Esophagus squamous epithelium (tissue), 5 donors: ENCODE data around the gene CDYL. TPM values are rescaled to one million over a fixed set of nuclear protein-coding genes. Genes with fewer than 3 reads are reported as not detected.

Source experiments
- DNase-seq: peaks from one replicate; lab custom pipeline; 2025; lab: John Stamatoyannopoulos, UW
- H3K27ac ChIP-seq, 4 donors: fragments of 200-600 bp; sonication (generic); one replicate each; pipeline ENCODE4 v1.5.1; 2016 to 2019; ENCODE audit warnings: mild to moderate bottlenecking in 1 of 4
- H3K27me3 ChIP-seq, 4 donors: fragments of 200-600 bp; sonication (generic); 1 replicate in 3 of 4; 2 replicates in 1 of 4; pipeline versions ENCODE4 v1.5.1 to v1.6.0; 2017 to 2021; ENCODE audit warnings: antibody characterized with exemption in 1 of 4
- H3K36me3 ChIP-seq, 3 donors: fragments of 200-600 bp; sonication (generic); one replicate each; pipeline ENCODE4 v1.5.1; 2016 to 2019
- H3K4me1 ChIP-seq, 3 donors: fragments of 200-600 bp; sonication (generic); one replicate each; pipeline ENCODE4 v1.5.1; 2017 to 2019
- H3K4me3 ChIP-seq, 4 donors: fragments of 200-600 bp; sonication (generic); 1 replicate in 3 of 4; 2 replicates in 1 of 4; pipeline ENCODE4 v1.5.1; 2016 to 2019; ENCODE audit warnings: mild to moderate bottlenecking in 2 of 4, moderate library complexity in 1 of 4
- H3K9me3 ChIP-seq, 3 donors: fragments of 200-600 bp; sonication (generic); one replicate each; pipeline ENCODE4 v1.5.1; 2016 to 2019
- POLR2A ChIP-seq, 4 donors: fragments of 450-650 bp; IDR thresholded peaks; one replicate each; pipeline ENCODE4 v1.6.1; 2017; ENCODE audit warnings: antibody characterized with exemption in 4 of 4, mild to moderate bottlenecking in 4 of 4, moderate library complexity in 3 of 4
- WGBS, 2 donors: methylation state at CpG; one replicate each; pipeline ENCODE4 v1.1.5; 2018; 5-methylcytosine and 5-hydroxymethylcytosine counted together
- intact Hi-C: fragments of 100-400 bp; cut with DNase I; formaldehyde crosslinking; loops from one replicate; pipeline ENCODE4 v1.15.0; 2022
- total RNA-seq, 4 donors: library from RNA; depleted of rRNA; stranded (reverse); fragments of >200 nt; gene quantifications; one replicate each; pipeline ENCODE4 v1.1.0, GENCODE V29; 2016
- TF ChIP-seq, protein P1 (sequence below), 6 experiments: fragments of 450-650 bp in 4 of 6; fragments of 200-600 bp in 2 of 6; sonication (generic) in 2 of 6; IDR thresholded peaks; one replicate each; pipeline ENCODE4 v1.5.1; 2016 to 2019; ENCODE audit warnings: antibody characterized with exemption in 6 of 6, mild to moderate bottlenecking in 4 of 6, moderate library complexity in 4 of 6
- donor health status: DM: yes; HTN: yes; CAD: no.

CDYL gene
- total RNA-seq, 4 donors from 2014 or later = 15.2 to 43.5 (median 19.6) TPM

DNA sequence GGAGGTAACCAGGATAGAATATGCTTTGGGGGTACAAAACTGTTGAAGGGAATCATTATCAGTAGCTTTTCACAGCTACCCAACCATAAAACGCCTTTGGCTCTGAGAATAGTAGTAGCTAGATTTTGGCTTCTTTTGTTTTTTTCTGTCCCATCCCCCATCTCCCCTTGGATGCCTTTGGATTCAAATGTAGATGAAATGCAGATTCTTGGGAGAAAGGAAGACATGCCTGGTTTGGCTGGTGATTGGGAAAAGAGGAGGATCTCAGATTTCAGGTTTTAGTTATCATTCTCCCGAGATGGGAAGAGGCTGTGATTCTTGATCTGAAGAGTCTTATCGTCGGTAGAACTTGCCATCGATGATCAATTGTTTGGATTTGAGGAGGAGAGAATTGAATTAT, 3.5 kb upstream of the CDYL start:
- H3K9me3 ChIP-seq = no peaks in the 10 kb centered on the region
- H3K4me3 ChIP-seq = no peak overlapping the region
- peaks cover 0 to 18% (median 0%) of the 10 kb centered on the region in 3 donors for H3K4me1 ChIP-seq
- WGBS, 2 donors = 60 to 61% methylated on average over 5 of the region's 5 CpGs
- H3K27ac ChIP-seq = no peak overlapping the region
- H3K27me3 ChIP-seq = no peaks in the 10 kb centered on the region
- TF ChIP-seq, protein P1, sequence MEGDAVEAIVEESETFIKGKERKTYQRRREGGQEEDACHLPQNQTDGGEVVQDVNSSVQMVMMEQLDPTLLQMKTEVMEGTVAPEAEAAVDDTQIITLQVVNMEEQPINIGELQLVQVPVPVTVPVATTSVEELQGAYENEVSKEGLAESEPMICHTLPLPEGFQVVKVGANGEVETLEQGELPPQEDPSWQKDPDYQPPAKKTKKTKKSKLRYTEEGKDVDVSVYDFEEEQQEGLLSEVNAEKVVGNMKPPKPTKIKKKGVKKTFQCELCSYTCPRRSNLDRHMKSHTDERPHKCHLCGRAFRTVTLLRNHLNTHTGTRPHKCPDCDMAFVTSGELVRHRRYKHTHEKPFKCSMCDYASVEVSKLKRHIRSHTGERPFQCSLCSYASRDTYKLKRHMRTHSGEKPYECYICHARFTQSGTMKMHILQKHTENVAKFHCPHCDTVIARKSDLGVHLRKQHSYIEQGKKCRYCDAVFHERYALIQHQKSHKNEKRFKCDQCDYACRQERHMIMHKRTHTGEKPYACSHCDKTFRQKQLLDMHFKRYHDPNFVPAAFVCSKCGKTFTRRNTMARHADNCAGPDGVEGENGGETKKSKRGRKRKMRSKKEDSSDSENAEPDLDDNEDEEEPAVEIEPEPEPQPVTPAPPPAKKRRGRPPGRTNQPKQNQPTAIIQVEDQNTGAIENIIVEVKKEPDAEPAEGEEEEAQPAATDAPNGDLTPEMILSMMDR (IDR thresholded peaks at IDR 0.05) = no peak
- TF ChIP-seq POLR2A (IDR thresholded peaks at IDR 0.05) = no peak
- intact Hi-C loops = loop anchor here (10.0 kb wide), 2 partner anchors 252 to 408 kb away; no protein-coding TSS in a partner anchor
- H3K36me3 ChIP-seq = no peaks in the 10 kb centered on the region
- DNase-seq = no peak

DNA sequence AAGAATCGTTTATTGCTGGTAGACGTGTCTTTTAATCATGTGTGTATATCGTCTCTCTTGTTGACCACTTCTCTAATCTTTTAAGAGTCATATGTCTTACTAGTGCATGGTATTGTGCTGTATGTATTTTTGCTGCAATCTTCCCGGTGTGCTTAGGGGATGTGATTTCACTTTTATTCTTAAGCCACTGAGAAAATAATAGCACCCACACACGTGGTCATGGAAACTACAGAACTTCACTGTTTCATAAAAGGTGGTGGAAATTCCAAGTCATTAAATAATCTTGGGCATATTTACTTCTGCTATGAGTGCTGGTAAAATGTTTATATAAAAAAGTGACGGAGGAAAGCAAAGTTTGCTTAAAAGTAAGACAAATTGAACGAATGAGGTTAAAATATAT, 3.0 kb upstream of the CDYL start:
- TF ChIP-seq, protein P1 (IDR thresholded peaks at IDR 0.05) = no peak
- no peak for TF ChIP-seq POLR2A (IDR thresholded peaks at IDR 0.05)
- H3K27me3 ChIP-seq = no peaks in the 10 kb centered on the region
- intact Hi-C loops = loop anchor here (10.0 kb wide), 2 partner anchors 252 to 408 kb away; no protein-coding TSS in a partner anchor
- no peak overlapping the region for H3K27ac ChIP-seq
- no peak overlapping the region for H3K4me3 ChIP-seq
- H3K36me3 ChIP-seq = no peaks in the 10 kb centered on the region
- H3K9me3 ChIP-seq = no peaks in the 10 kb centered on the region
- DNase-seq = no peak
- 31 to 40% methylated on average over 7 of the region's 7 CpGs for WGBS, 2 donors
- H3K4me1 ChIP-seq = peaks cover 0 to 21% (median 0%) of the 10 kb centered on the region in 3 donors

DNA sequence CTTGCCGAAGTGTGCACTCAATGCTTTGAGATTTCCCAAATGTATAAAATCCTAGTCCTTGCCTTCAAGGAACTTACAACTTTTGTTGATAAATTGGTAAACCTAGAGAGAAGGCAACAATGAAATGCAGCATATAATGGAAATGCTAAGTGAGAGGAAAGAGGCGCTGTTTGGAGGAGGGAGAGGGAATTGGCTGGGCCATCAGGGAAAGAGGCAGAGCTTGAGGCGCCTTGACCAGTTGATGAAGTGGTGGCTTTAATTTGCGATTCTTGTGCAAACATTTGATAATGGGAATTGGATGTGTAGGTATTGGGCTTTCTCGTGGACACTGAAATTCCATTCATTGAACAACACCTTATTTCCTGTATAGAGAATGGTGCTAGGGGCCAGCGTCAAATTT, 1.9 kb upstream of the CDYL start:
- 51 to 56% methylated on average over 6 of the region's 6 CpGs for WGBS, 2 donors

DNA sequence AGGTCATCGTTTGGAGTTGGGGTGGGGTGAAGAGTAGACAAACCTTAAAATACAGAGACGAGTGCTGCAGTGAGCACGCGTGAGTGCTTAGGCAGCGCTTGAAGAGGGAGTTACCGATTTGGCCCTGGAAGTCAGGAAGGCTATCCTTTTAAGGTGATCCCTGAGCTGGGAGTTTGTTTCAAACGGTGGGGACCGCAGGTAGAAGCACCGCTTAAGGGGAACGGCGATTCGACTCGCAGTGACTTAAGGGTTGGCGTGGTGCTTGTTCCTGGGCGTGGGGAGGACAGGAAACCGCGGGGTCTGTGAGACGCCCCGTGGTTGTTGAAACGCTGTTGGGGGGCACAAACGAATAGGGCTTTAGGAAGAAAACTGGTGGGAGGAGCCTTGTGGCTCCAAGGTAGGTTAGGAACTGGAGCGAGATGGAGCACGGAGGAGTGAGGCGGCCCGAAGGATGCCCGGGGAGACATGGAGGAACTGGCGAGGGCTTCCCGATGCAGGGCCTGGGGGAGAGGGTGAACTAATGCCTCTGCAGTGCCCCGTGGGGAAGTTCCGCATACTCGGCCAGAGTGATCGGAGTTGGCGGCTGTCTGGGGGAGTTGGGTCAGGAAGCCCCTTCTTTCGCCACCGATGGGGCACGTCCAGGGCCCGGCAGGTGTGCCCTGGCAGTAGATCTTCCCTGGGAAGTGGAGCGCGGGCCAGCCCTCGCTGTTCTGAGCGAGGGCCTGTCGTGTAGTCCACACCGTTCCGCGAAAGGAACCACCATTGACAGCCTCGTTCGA, 1.3 kb upstream of the CDYL start:
- H3K9me3 ChIP-seq = no peaks in the 10 kb centered on the region
- 7 to 8% methylated on average over 26 to 37 of the region's 47 CpGs for whole genome bisulfite sequencing, 2 donors
- peaks cover 0 to 25% (median 0%) of the 10 kb centered on the region in 3 donors for H3K4me1 ChIP-seq
- no peak for TF ChIP-seq POLR2A (IDR thresholded peaks at IDR 0.05)
- TF ChIP-seq, protein P1 (IDR thresholded peaks at IDR 0.05) = no peak
- intact Hi-C loops = loop anchor here (10.0 kb wide), 2 partner anchors 250 to 410 kb away; no protein-coding TSS in a partner anchor
- no peak for DNase-seq
- no peaks in the 10 kb centered on the region for H3K27me3 ChIP-seq
- H3K27ac ChIP-seq = peak overlapping the region; percentile 83 to 97 (median 93)
- H3K4me3 ChIP-seq = peak overlapping the region; percentile 50 to 90 (median 66)
- H3K36me3 ChIP-seq = no peaks in the 10 kb centered on the region

More for the DNA sequence above, 1.9 kb upstream of the CDYL start:
- Histone ChIP-seq H3K4me1 (peaks cover 0 to 21% (median 0%) of the 10 kb centered on the region in 3 donors), H3K4me3 (peak overlapping the region in 2 of 4 donors; percentile 80 to 90), H3K36me3 (no peaks in the 10 kb centered on the region), H3K27ac (peak overlapping the region in 3 of 4 donors; percentile 83 to 97 (median 96)), H3K9me3 (no peaks in the 10 kb centered on the region), H3K27me3 (no peaks in the 10 kb centered on the region)
- TF ChIP-seq, protein P1 (IDR thresholded peaks at IDR 0.05) = no peak
- no peak for TF ChIP-seq POLR2A (IDR thresholded peaks at IDR 0.05)
- intact Hi-C loops = loop anchor here (10.0 kb wide), 2 partner anchors 251 to 409 kb away; no protein-coding TSS in a partner anchor
- DNase-seq = no peak
